ENCODE data around the gene MYOM1.

GRCh38 chr18:3260995-3261372 is 41.2 kb upstream of the MYOM1 start:
- TF ChIP-seq, protein P1, sequence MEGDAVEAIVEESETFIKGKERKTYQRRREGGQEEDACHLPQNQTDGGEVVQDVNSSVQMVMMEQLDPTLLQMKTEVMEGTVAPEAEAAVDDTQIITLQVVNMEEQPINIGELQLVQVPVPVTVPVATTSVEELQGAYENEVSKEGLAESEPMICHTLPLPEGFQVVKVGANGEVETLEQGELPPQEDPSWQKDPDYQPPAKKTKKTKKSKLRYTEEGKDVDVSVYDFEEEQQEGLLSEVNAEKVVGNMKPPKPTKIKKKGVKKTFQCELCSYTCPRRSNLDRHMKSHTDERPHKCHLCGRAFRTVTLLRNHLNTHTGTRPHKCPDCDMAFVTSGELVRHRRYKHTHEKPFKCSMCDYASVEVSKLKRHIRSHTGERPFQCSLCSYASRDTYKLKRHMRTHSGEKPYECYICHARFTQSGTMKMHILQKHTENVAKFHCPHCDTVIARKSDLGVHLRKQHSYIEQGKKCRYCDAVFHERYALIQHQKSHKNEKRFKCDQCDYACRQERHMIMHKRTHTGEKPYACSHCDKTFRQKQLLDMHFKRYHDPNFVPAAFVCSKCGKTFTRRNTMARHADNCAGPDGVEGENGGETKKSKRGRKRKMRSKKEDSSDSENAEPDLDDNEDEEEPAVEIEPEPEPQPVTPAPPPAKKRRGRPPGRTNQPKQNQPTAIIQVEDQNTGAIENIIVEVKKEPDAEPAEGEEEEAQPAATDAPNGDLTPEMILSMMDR (IDR thresholded peaks at IDR 0.05): no peak
- no peak for TF ChIP-seq POLR2A (IDR thresholded peaks at IDR 0.05)
